Fibroblast of mammary gland (primary cell): Measurements from ENCODE around the gene FRK.

Experiments
- DNase-seq: peaks from one replicate; pipeline ENCODE4 v3.0.0-alpha.2; 2010; ENCODE audit warnings: low read depth
- H3K4me3 ChIP-seq: 2 replicates; pipeline ENCODE4 v1.5.1; 2011; ENCODE audit warnings: low read depth, mild to moderate bottlenecking, low read length, moderate library complexity; ENCODE audit not compliant: control insufficient read depth
- CTCF ChIP-seq: conservative IDR thresholded peaks from 2 replicates; pipeline ENCODE4 v1.5.1; 2011; ENCODE audit warnings: low read depth, low read length, inconsistent platforms; ENCODE audit not compliant: control insufficient read depth, insufficient read depth

FRK gene

GRCh38 chr6:116041934-116042333 lies 18.8 kb downstream of the FRK start:
- TF ChIP-seq CTCF: no peak
- DNase-seq: no peak
- no peak overlapping the region for H3K4me3 ChIP-seq

DNA sequence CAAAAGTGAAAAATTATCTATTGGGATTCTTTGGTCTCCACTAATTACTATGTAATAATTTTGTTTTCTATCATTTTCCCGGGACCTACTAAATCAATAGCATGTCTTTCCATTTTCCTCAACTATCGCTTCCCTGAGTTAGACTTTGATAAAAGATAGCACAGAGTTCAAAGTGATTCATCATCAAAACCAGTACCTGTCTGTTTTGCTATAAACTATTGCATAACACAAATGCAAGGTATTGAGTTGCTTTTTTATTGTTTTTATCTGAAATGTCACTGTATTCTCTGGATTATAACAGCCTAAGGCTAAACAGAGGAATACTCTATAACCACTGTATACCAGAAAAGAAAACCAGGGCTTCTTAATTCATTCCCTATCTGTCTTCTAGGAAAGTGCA lies 19.7 kb downstream of the FRK start:
- no peak for TF ChIP-seq CTCF
- H3K4me3 ChIP-seq: no peak overlapping the region
- DNase-seq: no peak

- DNase-seq: no peak
These were observed 23.8 kb downstream of the FRK start for GRCh38 chr6:116036885-116037284.

DNA sequence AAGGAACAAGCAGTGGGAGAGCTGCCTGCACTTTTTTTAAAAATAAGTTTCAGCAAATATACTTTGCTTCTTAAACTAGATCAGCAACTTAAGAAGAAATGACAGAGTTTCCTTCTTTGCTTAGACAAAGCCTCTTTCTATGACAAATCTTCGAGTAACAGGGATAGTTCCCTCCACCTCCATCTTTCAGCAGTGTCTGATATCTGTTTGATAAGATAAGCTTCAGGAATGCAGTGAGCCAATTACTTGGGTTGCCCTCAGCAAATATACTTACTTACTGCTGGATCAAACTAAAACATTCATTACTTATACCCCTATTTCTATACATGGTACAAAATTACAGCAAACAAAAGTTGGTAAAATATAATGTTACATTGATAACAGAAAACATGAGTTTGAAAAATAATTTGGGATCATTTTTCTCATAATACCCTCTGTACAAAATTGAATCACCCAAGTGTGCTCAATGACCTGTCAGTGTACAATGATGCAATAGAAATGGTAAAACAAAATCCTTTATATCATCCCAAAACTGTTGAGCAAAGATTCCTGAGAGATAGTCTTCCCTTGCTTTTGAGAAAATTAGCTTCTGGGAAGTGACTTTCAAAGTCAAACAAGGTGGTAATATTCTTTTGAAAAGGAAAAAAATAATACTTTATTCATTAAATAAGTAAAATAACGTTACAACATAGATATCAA lies 24.5 kb downstream of the FRK start:
- H3K4me3 ChIP-seq: no peak overlapping the region
- TF ChIP-seq CTCF: no peak
- DNase-seq: no peak

More at GRCh38 chr6:116036885-116037284, 23.8 kb downstream of the FRK start:
- no peak for TF ChIP-seq CTCF
- H3K4me3 ChIP-seq: no peak overlapping the region

- DNase-seq: no peak
- no peak for TF ChIP-seq CTCF
- H3K4me3 ChIP-seq: no peak overlapping the region
These were observed 25.1 kb downstream of the FRK start for GRCh38 chr6:116035616-116036015.

DNA sequence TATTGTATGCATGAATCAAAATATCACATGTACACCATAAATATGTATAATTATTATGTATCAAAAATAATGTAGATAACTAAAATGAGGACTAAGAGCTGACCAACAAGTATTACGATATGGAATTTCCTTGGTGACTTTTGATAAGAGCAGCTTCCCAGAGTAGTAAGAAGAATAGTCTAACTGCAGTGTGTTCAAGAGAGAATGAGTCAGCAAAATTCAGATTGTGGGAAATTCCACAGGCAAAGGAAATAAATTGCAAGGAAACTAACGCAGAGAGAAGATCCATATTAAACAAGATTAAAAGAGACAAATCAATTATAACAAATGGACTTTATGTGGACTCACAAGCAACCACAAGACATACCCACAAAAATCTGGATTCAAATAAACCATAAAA lies 26.4 kb downstream of the FRK start:
- TF ChIP-seq CTCF: no peak
- peak; percentile 53 for DNase-seq
- no peak overlapping the region for H3K4me3 ChIP-seq

DNA sequence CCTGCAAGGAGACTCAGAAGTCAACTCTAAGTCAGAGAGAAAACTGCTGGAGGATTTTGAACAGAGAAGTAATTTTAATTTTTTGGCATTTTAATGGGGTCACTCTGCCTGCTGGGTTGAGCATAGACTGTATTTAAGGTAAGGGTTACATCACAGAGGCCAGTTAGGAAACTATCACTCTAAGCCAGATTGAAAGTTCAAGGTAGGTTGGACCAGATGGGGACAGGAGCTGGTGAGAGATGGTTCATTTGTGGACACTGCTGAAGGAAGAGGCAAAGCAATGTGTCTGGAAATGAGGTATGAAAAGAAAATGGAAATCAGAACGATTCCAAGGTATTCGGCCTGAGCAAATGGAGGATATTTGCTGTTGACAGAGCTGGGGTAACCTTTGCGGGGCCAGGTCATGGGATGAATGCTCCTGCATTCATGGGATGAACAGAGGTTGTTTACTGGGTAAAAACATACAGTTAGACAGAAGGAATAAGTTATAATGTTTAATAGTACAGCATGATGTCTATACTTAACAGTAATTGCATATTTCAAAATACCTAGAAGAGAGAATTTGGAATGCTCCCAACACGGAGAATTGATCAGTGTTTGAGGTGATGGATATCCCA lies 26.9 kb downstream of the FRK start:
- TF ChIP-seq CTCF: no peak
- DNase-seq: no peak
- H3K4me3 ChIP-seq: no peak overlapping the region
